HG03280 (cell line): ENCODE results near the gene FGFR2.
"Not testable (repeated sequence)": the region's sequence is repeated elsewhere in the genome, so short reads cannot be mapped to it uniquely, and the experiment has no call there.

Experiments
- ATAC-seq: cut with Tn5 transposase; IDR thresholded peaks from one replicate; pipeline ENCODE4 v1.9.1; 2021; ENCODE audit warnings: mild to moderate bottlenecking, moderate library complexity; ENCODE audit not compliant: unreplicated experiment

FGFR2 gene

DNA sequence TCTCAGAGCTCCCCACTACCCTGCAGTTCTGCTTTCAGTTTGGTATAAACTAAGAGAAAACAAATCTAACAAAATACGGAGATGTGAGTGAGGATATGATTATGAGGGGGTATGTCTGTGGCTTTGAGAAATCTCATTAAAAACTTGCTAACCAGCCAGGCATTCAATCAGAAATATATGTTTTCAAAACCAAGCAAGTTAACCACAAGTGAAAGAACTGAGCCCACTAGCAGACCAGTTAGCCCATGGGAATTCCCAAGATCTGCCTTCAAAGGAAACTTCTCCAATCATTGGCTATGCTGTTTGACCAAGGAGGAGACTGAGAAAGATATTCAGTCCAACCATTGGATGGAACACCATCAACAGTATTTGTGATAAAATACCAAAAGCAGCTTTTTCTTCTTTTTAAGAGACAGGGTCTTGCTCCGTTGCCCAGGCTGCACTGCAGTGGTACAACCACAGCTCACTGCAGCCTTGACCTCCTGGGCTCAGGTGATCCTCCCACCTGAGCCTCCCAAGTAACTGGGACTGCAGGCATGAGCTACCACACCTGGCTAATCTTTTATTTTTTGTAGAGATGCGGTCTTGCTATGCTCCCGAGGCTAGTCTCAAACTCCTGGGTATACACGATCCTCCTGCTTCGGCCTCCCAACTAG lies 41.2 kb downstream of the FGFR2 start:
- no peak for ATAC-seq

DNA sequence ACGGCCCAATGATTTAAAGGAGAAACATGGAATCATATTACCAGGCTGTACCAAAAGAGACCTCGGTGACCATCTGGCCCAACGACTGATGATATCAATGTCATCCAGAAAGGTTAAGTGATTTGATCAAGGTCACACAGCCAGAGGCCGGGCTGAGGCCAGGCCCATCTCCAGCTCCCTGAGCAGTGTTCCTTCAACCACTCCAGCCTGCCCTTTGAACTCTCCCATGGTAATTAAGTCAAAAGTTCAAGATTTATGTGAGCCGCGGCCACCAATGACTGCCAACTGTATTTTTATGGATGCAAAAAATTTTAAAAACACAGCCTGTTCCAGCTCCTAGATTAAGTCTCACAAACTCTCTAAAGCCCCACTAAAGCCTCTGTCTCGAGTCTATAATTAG lies 41.8 kb downstream of the FGFR2 start:
- ATAC-seq, result no peak

DNA sequence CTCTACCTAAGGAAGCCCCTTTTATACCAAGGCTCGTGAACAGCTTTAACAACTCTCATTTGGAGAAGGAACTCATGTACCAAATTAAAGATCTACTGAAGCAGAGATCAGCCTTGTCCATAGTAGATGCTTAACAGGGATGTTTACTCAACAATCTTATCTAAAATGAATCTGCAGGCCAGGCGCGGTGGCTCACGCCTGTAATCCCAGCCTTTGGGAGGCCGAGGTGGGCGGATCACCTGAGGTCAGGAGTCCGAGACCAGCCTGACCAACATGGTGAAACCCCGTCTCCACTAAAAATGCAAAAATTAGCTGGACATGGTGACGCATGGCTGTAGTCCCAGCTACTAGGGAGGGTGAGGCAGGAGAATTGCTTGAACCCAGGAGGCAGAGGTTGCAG lies 43.3 kb downstream of the FGFR2 start:
- not testable (repeated sequence) for ATAC-seq

DNA sequence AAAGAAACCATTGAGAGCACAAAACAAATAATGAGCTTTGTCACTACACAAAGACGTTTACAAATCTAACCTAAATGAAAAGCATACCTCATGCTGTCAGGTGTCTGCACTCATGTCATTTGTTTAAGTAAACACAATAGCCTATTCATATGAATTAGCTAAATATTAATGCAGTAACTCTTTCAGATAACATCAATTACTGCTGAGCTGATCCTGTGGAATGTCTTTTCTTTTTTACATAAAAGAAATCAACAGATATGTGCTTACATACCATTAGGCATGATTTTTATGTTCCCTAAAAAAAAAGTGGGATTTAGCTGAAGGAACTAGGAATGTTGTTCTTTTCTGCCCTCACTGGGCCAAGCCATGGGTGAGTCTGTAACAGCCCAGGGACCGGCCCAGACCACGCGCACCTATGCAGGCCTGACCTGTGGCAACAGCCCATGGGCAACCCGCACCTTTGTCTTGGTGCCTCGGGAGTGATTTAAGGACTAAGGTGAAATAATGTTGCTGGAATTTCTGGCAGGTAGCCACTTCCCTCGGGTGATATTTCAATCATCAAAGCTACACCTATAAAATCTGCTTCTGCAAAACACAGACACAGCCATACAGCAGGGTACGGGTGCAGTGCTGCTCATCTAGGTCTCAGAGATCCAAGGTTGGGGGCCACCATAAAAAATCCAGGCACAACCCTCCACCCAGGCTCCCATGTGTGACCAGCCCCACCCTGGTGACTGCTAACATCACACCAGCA lies 44.6 kb downstream of the FGFR2 start:
- no peak for ATAC-seq

DNA sequence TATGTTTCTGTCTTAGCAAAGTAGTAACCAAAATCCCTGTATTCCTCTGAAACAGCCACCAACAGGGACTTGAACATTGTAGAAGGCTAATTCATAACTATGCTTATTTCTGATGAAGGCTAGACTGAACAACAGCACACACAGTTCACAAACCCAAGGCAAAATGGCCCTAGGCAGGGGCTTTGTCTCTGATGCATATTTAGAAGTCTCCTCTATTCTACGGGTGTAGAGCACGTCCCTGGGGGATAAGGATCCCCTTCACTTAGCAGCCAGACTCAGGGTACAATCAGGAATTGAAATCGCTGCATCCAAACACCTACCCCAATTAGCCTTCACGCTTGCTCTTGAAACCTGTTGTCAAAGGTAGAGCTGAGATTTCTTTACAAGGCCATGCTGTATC lies 45.5 kb downstream of the FGFR2 start:
- no peak for ATAC-seq

DNA sequence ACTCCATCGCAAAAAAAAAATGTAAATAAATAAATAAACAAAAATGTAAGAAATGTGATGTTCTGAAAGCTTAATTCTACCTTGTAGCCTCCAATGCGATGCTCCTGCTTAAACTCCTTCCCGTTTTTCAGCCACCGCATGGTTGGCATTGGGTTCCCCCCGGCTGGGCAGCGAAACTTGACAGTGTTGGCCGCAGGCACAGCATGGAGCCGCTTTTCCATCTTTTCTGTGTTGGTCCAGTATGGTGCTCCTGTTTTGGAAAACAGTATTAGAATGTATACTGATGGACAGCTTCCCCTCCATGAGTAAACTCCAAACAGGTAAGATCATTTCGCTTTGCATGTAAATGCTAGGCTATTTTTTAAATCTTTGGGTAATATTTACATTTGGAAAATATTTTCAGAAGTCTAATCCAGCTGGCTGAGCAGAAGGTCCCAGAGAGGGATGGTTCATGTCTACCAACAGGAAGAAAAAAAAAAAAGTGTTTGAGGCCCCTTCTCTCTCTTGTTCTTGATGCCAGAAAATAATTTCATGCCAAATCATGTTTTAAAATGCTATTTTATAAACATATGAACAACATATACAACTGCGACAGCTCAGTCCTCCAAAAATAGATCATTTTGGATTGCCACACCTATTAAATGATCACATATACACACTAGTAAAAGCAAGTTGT lies 46.9 kb downstream of the FGFR2 start:
- ATAC-seq, result no peak

DNA sequence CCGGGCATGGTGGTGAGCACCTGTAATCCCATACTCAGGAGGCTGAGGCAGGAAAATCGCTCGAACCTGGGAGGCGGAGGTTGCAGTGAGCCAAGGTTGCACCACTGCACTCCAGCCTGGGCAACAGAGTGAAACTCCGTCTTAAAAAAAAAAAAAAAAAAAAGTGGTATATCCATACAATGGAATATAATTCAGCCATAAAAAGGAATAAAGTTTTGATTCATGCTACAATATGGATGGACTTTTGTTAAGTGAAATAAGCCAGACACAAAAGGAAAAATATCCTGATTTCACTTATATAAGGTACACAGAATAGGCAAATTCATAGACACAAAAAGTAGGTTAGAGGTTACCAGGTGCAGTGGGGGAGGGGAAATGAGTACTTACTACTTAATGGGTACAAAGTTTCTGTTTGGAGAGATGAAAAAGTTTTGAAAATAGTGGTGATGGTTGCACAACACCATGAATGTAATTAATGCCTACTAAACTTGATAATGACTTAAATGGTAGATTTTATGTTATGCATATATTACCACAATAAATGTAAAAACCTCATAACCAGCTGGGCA lies 53.9 kb downstream of the FGFR2 start:
- no peak for ATAC-seq

DNA sequence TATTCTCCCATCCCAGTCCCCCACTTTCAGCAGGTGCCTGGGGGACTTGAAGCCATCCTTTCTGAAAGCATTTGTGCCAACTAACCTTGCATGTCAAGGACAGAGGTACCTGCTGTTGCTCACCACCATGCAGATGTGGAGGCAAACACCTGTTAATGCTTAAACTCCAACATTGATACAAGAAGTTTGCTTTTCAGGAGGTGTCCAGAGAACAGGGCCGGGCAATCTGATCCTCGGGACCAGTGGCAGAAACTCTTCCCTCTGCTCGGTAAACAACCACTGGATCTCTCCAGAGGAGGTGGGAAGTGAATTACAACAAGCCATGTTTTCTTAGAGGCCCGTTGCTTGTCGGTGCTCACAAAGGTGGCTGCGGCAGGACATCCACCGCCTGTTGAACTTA lies 54.7 kb downstream of the FGFR2 start:
- ATAC-seq, result no peak

DNA sequence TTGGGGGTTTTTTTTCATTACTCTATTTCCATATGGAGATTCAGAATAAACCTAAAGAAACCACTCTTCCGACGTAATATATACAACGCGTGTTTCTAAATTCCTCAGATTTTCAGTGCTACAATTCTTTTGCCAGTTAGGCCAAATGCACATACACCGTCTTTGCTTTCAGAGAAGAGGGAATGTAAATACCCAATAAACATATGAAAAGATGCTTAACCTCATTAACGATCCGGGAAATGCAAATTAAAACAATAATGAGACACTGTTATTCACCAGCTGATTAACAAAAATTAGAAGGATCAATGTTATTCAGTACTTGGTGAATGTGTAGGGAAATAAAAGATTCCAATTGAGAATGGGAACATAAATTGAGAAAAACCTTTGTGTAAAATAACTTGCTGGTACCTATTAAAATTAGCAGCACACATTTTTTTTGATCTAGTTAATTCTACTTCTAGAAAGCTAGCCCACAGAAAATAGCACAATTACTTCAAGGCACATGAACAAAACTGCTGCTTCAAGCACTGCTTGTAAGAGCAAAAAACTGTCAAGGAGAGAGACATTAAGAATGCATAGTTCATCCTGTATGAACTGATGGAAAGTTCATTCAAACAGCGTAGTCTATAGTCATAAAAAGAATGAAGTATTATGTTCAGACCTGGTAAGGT lies 56.7 kb downstream of the FGFR2 start:
- ATAC-seq, result no peak

DNA sequence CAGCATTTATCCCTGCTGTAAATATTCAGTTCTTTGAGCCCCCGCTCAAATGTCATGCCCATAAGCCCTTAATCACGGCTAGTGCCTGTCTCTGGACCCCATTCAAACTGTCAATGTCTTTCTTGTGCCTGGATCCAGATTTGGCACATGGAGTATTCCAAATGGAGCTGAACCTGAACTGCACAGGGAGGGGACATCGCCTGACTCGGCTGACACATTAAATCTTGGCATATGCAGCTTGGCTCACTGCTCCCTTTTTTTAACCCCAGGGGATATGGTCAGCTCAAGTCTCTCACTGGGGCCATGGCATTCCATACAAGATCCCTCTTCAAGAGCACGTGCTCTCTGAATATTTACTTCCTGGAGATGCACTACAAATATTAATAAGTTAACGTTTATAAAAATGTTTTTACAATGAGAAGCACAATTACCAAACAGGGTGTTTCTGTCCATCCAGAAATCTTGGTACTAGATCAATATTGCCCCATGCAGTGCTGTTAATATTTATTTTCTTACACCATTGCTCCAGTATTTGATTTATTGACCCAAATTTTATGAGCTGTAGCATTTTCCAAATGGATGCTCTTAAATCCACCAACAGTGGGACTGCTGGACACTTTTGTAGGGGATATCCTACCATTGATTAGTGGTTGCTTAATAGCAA lies 57.4 kb downstream of the FGFR2 start:
- no peak for ATAC-seq

DNA sequence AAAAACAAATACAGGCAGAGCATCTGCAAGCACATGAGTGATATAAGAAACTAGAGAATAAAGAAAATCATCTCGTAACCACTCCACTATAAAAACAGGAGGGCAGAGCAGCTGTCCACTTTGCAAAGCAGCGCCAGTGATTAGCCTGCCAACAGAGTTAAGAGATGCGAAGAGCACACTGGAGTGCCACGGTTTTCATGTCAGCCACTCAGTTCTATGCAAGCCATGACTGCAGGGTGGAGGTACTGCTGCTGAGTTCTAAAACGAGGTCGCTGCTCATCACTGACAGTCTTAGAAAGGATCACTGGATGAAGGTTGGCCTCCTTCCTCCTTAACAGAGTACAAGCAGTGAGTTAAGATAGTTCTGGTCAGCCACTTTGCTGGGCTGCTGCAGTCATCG lies 58.5 kb downstream of the FGFR2 start:
- no peak for ATAC-seq

DNA sequence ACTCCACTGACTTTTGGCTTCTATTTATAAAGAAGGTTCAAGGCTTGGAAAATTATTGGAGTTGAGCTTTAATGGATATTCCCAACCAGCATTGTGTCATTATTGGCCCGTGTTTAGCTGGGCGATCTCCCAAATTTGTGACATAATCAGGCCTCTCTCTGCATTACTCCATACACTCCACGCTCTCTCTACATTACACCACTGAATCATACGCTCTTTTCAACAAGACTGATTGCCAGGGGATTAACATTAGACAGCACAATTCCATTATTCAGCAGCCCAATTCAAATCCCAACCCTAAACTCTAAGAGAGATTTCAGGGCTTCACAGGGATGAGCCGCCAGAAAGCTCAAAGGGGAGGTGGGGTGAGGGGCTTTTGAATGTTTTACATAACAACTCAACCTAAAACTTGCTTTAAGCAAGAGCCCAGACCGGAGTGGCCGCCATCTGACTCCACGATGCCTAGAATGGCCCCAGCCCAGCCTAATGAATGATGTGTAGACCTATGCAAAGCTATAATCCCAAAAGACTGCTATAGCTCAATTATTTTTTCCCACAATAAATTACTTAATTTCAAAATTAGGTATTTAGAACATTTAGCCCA lies 61.8 kb downstream of the FGFR2 start:
- ATAC-seq, result no peak

DNA sequence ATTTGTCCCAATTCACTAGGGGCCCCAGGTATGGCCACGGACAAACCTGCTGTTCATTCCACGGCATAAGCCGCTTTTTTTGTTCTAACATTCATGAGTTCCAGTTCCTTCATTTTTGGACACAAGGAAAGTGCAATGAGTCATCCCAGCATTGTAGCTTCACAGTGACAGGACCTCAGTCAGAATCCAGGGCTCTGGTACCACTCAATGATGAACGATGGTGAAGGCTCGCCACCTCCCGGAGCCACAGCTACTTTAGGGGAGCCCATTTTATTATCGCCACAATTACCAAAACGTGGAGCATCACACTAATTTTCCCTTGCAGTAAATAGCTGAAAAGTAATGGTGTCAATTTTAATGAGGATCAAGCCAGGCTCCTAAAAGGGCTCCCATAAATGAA lies 62.9 kb downstream of the FGFR2 start:
- no peak for ATAC-seq

DNA sequence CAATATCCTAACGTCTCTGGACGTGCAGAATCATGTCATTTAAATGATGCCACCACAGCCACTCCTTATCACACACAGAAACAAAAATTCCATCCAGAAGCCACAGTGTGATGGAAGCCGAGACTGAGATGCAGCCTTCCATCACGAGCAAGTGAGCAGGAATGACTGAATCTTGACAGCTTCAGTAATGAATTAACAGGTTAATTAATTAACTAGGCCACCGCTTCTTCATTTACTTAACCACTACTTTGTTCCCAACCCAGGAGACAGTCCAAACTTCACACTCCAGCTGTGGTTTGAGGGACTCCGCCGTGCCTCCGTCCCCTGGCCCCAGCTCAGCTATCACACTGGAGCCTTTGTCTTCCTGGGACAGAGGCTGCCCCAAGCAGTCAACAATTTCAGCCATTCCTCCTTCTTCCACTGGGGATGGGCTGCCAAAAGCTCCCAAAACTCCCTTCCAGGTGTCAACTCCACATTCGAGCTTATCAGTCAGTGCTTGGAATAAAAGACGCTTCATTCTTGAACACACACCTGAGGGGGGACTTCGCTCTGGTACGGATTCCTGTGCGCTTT lies 65.9 kb downstream of the FGFR2 start:
- no peak for ATAC-seq

DNA sequence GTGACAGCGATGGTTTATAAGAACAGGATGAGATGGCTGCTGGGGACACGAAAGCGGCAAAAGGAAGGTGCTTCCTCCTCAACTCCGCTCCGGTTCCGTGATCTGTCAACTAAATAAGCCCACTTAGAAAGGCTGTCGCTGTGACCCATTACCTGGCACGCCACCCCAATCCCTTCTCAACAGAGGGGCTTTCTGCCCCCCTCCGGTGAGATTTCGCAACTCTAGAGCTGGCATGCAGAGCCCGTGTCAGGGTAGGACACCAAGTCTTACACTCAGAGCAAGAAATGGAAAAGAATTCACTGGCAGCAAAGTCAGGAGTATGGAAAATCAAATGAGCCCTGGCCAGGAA lies 66.4 kb downstream of the FGFR2 start:
- ATAC-seq, result no peak

DNA sequence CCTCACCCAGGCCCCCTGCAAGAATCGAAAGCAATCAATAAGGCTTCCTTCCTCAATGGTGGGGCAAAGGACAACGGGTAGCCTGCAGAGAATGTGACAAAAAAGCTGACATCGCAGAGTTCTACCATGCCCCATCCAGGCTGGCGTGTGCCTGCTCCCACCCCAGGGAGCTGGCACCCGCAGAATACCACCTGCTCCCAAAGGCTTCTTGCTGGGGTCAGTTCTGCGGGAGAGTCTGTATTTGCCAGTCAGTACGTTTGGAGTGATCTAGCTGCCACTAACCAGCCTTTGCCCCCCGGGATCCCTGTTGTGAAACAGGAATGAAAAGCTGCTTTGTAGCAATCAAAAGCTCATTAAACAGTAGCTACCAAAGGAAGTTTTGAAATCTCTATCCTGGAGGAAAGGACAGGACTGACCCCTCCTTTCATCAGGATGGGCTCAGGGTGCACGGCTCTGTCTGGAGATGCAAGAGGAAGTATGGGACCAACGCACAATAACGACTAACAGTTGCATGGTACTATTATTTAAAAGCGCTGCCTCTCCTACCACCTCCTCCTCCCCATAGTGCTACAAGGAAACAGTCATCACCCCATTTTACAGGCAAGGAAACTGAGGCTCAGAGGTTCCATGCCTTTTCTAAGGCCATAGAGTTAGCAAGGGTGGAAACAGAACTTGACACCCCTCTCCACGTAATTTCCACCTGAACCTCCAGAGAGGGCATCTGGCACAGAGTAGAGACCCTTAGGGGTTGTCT lies 67.0 kb downstream of the FGFR2 start:
- ATAC-seq, result no peak

DNA sequence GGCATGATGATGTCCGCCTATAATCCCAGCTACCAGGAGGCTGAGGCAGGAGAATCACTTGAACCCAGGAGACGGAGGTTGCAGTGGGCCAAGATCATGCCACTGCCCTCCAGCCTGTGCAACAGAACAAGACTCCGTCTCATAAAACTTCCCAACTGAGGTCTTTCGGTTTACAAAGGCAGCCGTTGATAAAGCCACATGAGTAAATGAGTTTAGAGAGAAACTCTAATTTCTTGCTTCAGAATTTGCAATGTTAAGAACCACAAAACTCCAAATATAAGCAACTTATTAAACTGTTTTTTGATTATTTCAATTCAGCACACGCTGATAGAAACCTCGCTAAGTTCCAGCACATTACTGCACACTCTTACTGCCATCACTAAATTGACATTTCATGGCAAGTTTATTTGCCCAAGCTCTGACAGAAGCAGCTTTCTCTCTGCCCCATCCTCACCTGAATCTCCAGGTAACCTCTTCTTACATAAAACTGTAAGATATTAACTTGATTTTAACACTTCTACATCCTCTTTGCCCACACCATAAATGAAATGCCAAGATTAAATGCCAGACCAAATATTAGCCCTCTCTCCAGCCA lies 67.7 kb downstream of the FGFR2 start:
- no peak for ATAC-seq

DNA sequence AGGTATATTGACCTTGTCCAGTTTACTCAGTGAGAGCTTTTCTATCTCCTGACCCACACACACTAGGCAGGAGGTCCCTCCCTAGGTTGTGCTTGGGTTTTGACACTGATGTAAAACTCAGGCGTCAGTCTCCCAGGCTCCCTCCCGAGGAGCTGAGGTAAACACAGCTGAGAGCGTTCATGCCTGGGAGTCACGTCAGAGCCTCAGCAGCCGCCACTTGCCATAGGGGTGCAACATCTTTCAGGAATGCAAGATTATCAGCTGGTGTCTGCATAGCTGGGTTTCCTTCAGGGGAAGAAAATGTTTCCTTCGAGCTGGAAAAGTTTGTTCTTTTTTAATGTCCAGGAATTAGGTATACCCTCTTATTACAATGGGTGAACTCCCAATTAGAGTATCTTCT lies 70.6 kb downstream of the FGFR2 start:
- ATAC-seq, result no peak

DNA sequence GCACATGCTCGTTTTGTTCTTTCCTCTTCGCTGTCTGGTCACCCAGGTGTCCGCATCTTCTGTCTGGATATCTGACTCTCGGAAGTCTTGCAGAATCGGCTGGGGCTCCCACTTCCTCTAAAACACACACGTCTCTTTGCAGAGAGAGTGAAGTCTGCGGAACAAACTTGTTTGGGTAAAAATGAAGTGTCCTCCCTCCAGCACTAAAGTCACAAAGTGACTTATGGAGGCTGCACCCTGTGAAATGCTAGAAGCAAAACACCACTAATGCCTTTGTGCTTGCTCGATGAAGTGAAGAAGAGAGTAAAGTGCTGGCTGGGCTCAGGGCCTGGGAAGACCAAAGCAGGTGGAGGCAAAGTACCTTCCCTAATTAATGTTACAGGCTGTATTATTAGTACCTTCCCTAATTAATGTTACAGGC lies 71.4 kb downstream of the FGFR2 start:
- no peak for ATAC-seq
